K562 (cell line): Measurements from ENCODE around the gene ATXN10. TPM values are rescaled to one million over a fixed set of nuclear protein-coding genes. Genes with fewer than 3 reads are reported as not detected.

Source experiments
- MGA ChIP-seq: fragments of 450-650 bp; IDR thresholded peaks from 2 replicates; pipeline ENCODE4 v1.6.1; 2016; ENCODE audit warnings: mild to moderate bottlenecking, moderate library complexity
- OTX1 ChIP-seq: fragments of 450-650 bp; formaldehyde crosslinking; IDR thresholded peaks from 2 replicates; pipeline ENCODE4 v1.4.0; 2022; ENCODE audit warnings: mild to moderate bottlenecking
- polyA plus RNA-seq, 8 experiments: library from polyadenylated mRNA; depleted of rRNA in 4 of 8; stranded (reverse) in 5 of 8; unstranded in 3 of 8; fragments of >200 nt; fragmentation: Nextera tagmentation in 2 of 8; fragmentation: Illumina TruSeq in 1 of 8; extraction: Ambion mirVana in 2 of 8; extraction: Trizol in 1 of 8; gene quantifications; 2 replicates each; pipeline versions ENCODE4 v1.2.1 to v1.2.3, GENCODE V29; 2011 to 2014; ENCODE audit warnings: inconsistent platforms in 1 of 8, missing spikeins in 1 of 8
- total RNA-seq, 7 experiments: library from RNA; depleted of rRNA in 6 of 7; stranded (reverse); fragments of >200 nt in 6 of 7; fragmentation: Illumina TruSeq in 2 of 7; extraction: Trizol in 2 of 7; gene quantifications; 2 replicates each; pipeline versions ENCODE4 v1.2.1 to v1.2.3, GENCODE V29; 2011 to 2021; ENCODE audit warnings: low replicate concordance in 1 of 7

ATXN10 gene
- total and polyA plus RNA-seq, 9 of the 15 experiments (the other 6 are each of a cell fraction or from before 2014, with no cell fraction given), result 11.5 to 190 (median 33.6) TPM

- no peak for TF ChIP-seq MGA
- no peak for TF ChIP-seq OTX1
Measured at GRCh38 chr22:45880716-45881523, 209.3 kb downstream of the ATXN10 start (continued).
